SK-MEL-5 (cell line): Measurements from ENCODE around the gene TLCD3B. TPM values are rescaled to one million over a fixed set of nuclear protein-coding genes. Genes with fewer than 3 reads are reported as not detected.
"Not testable (repeated sequence)": the region's sequence is repeated elsewhere in the genome, so short reads cannot be mapped to it uniquely, and the experiment has no call there.

Experiments used
- DNase-seq: peaks from one replicate; pipeline ENCODE4 v3.0.0-alpha.2; 2016; ENCODE audit warnings: low read depth, low spot score
- in situ Hi-C: cut with HindIII; loops from 2 replicates; pipeline ENCODE4 v1.10.0; 2016; ENCODE audit warnings: low sequenced_read_pairs, high pct_unique_total_duplicates, low pct_unique_long_range_greater_than_20kb
- total RNA-seq: library from RNA; depleted of rRNA; stranded (reverse); fragments of >200 nt; shearing (Covaris generic); gene quantifications from 2 replicates; pipeline ENCODE4 v1.2.3, GENCODE V29; 2014

Gene TLCD3B
- total RNA-seq, 1 experiment from 2014 or later = not detected

DNA sequence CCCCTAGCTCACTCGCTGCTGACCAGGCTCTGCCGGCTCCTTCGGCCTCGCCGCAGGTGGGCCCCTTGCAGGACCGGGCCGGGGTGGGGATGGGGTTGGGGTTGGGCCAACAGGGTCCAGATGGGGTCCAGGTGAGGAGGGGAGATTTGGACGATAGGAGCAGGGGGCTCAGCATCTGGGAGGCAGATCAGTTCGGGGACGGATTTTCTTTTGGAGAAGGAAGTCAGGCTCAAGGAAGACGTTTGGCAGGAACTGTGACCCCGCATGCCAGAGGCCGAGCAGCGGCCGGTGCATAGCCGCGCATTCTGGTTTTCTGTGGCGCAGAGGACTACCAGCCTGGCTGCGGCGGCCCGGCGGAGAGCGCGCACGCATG, 33.6 kb upstream of the TLCD3B start:
- in situ Hi-C loops = no loop called here
- DNase-seq = no peak

DNA sequence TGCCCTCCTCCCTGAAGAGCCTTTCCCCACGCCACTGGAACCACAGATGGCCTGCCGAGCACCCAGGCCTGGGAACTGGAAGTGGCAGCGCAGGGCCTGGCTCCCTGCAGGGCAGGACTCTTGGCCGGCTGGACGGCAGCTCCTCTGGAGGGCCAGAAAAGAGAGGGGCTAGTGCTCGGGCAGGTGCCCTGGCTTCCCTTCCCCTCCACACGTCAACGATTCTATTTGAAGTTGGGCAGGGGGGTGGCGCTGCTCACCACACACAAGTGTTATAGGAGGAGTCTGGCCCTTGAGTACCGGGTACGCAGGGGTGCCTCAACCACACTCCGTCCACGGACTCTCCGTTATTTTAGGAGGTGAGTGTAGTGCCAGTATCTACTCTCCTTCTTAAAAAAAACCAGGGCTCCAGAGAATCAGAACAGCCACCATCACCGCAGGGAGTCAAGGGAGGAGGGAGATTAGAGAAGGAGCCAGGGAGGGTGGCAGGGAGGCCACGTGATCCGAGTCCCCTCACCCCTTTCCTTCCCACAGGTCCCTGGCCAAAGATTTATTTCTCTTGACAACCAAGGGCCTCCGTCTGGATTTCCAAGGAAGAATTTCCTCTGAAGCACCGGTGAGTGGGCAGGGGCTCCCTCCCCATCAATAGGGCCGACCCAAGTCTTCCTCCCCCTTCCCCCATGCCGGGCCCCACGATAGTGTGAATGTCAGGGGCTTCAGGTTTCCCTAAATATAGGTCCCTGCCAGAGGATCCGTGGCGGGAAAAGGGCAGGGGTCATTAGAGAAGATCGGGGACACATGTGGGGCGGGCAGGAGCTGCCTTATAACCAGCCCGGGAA, 33.0 kb upstream of the TLCD3B start:
- peak; percentile 49 for DNase-seq
- in situ Hi-C loops = no loop called here

DNA sequence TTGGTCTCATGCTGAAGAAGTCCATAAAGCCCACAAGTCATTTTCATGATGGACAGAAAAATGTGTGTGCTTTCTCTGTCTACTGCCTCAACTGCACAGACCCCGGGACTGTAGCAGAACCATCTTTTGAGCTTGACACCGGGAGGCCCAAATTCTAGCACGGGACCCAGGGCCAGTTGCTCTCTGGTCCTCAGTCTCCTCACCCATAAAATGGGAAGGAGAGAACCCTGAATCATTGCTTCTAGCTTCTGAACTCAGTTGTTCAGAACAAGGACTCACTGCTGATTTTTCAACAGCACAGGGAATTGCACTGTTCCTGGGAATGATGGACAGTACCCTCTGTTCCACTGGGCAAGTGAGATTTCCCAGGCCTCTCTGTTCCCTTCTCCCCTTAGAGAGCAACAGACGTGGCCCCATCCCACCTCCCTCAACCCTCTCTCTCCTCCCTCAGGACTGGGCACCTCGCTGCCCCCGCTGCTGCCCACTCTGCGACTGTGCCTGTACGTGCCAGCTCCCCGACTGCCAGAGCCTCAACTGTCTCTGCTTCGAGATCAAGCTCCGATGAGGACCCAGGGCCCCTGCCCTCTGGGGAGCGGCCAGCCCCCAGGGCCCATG, 32.3 kb upstream of the TLCD3B start:
- in situ Hi-C loops = no loop called here
- no peak for DNase-seq

DNA sequence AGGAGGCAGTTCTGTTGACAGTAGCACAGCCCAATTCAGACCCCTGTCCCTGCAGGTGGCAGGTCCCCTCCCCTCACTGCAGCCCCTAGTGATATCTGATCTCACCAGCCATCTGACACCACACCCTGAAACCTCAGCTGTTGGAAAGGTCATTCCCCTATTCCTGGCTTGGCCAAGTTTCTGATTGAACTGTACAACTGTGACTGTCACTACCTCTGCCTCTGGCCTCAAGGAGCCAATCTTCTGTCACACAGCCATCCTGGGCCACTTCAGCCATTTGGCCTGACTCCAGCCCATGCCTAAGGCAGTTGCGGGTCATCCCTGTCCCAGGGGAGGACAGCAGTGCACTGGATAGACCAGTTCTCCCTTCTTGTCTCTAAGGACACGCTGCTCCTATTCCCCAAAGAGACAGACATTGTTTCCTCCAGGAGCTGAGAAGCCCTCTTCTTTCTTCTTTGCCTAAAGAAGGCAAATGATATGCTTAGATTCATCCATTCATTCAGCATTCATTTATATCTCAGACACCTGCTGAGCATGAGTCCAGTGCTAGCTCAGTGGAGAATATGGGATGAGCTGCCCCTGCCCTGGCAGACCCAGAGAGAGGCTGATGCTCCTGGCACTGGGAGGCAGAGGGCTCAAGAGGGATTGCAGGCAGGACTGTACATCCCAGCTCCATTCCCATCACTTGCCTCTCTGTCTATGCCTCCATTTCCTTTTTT, 29.9 kb upstream of the TLCD3B start:
- in situ Hi-C loops = no loop called here
- no peak for DNase-seq

DNA sequence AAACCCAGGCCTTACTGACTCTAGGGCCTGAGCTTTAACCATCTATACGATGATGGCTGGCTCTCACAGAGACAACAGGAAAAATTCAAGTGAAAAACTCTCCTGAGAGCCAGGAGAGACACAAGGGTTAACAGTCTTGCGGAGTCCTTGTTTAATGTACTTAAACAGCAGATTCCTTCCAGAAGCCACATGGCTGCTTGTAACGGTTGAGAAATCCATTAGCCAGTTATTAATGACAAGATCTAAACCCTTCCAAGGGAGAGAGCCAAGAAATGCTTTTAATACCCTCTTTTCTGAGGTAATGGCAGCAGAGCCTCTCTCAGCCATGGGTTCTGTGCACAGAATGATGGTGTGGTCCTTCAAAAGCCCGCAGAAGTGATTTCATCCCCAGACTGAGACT, 29.3 kb upstream of the TLCD3B start:
- in situ Hi-C loops = no loop called here
- no peak for DNase-seq

DNA sequence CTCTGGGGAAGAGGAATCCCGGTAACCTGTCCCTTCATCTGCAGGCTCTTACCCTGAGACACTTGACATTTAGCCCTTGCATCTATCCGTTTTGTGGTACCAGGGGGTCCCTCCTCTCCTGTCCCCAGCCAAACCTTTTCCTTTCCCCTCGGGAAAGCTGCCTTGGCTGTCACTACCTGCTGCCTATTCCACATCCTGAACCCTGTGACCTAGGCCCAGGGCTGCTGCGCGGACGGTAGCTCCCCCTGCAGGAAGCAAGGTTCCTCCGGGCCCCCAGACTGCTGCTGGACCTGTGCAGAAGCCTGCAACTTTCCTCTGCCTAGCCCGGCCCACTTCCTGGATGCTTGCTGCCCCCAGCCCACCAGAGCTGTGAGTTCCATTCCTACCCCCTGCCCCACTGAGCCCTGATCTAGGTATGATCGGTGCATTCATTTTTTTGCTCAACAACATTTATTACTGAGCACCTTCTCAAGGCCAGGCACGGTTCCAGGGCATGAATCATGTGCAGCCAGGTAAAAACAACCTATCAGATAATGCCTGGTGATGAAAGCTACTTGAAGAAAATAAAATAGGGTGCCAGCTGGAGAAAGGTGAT, 24.0 kb upstream of the TLCD3B start:
- peak; percentile 60 for DNase-seq
- in situ Hi-C loops = no loop called here

DNA sequence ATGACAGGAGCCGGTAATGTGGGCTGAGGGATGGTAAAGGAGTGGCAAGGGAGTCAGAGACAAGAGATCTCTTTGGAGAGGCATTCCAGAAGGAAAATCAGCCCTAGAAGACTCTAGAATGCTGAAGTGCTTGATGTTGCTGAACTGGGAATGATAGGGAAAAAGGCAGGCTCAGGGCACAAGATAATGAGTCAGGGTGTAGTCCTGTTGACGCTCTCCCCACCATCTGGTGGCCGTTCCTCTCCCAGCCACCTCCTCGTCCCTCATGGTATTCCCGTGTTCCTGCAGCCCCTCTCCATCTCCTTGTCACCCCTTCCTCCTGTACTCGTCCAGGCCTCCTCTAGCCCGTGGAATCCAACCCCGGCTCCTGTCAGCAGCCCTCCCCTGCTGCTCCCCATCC, 23.4 kb upstream of the TLCD3B start:
- in situ Hi-C loops = no loop called here
- DNase-seq = no peak

DNA sequence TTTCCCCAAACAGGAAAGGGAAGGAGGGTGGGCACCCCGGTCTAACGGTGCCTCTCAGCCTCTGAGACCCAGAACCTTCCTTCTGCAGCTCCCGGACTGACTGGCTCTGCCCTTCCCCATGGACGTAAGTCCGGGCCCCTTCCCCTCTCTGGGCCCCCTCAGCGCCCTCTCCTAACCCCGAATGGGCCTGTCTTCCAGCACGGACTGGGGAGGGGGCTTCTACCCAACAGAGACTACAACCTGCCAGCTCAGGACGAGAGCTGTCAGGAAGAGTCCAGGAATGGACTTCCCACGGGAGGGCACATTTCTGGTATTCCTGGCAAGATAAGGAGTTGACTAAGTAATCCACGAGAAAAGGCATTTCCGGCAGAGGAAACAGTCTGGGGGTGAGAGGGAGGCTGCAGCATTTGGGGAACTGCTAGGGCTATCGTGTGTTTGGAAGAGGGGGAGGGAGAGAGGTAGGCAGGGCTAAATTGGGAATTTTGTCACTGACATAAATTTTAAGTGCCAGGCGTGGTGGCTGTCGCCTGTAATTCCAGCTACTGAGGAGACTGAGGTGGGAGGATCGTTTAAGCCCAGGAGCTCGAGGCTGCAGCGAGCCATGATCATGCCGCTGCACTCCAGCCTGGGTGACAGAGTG, 22.4 kb upstream of the TLCD3B start:
- in situ Hi-C loops = no loop called here
- no peak for DNase-seq

DNA sequence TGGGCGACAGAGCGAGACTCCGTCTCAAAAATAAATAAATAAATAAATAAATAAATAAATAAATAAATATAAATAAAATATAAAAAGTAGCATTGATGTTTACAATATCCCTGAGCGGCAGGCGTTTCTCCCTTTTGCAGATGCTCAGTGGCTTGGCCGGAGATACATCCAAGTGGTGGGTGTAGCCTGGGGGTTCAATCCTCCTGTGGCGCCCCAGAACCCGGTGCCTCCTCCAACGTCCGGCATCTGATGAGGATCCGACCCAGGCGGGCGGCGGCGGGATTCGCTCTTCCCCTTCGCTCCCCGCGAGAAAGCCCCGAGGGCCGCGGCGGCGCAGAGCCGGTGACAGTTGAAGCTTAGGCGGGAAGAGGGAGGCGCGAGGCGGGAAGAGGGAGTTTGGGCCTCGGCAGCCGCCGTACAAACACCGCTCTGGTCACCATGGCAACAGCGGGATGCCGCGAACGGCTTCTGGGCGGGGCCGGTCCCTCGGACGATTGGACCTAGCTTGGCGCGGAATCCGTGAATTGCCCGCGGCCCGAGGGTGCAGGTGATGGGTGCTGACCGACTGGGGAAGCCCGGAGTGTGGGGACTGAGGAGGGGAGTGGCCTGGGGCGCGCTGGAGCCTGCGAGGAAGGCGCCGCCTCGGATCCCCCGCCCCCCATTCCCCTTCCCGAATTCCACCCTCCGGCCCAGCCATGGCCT, 21.8 kb upstream of the TLCD3B start:
- in situ Hi-C loops = no loop called here
- peak; percentile 85 for DNase-seq

DNA sequence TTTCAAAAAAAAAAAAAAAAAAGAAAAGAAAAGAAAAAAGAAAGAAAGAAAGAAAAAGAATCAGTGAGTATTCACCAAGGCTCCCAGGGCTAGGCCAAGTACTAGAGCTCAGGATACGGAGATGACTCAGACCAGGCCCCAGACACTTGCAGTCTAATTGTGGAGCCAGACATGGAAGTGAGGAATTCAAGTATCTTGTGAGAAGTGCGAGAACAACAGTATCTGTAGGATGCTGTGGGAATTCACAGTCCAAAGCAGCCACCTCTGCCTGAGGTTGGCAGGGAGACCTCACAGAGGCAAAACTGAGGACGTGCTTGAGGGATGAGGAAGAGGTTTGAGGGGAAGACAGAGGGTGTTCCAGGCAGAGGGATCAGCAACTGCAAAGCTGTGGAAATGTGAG, 20.4 kb upstream of the TLCD3B start:
- no peak for DNase-seq
- in situ Hi-C loops = no loop called here

DNA sequence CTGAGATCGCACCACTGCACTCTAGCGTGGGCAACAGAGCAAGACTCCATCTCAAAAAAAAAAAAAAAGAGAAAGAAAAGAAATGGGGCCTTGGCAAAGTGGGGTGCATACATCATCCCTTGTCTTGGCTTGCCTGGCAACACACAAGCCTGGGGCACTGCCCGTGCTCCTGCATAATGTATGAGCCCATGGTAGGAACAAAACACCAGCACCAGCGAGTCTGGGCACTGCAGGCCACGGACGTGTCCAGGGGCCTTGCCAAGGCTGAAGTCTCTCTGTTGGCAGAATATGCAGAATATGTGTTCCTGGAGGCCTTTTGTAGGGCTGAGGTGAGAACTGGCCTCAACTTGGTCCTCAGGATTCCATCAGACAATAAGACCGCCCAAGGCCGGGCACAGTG, 18.8 kb upstream of the TLCD3B start:
- in situ Hi-C loops = no loop called here
- no peak for DNase-seq

DNA sequence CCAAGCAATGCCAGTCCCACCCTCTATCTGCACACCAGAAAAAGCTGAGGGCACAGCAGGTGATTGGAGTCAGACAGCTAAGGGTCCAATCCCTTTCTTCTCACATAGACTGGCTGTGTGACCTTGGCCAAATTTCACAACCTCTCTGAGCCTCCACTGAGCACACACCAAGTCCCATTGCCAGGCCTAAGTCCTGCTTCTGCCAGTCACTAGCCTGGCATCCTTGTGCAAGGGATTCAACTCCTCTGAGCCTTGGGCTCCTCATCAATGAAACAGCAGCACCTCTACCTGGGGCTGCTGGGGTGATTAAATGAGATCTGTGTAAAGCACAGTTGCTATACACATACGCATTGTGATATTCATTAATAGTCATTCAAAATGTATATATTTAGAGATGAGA, 15.5 kb upstream of the TLCD3B start:
- in situ Hi-C loops = no loop called here

DNA sequence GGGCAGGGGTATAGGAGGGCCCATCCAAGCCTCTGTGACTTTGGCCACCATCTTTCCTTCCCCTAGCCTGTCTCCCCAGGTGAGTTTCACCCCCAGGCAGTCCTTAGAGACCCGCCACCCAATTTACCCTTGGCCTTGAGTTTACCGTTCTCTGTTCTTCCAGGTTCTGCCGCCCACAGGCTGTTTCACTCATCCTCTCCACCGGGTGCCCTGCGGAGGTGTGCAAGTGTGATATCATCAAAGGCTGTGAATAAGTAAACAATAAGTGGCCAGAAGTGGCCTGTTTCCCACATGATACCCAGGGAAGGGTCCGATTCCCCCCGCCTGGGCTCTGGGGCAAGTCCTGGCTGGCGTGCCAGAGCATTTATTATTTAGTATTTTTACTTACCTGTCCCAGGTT, 15.1 kb upstream of the TLCD3B start:
- in situ Hi-C loops = no loop called here
- no peak for DNase-seq

More for the DNA sequence above, 15.5 kb upstream of the TLCD3B start:
- DNase-seq = no peak

DNA sequence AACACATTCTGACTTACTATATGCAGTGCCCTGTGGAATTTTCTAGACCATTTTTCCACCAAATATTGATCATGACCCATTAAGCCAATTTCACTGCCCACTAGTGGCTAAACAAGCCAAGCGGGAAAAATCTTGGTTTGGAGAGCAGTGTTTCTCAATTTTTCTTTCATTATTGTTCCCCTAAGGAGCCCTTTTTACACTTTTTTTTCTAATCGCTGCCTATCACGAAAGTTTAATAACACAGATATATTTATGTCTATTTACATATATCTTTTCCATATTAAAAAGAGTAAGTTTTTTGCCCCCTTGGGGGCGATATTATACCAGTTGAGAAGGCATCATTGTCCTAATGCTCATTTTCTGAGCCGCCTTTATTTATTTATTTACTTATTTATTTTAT, 10.8 kb upstream of the TLCD3B start:
- peak; percentile 42 for DNase-seq
- in situ Hi-C loops = no loop called here

DNA sequence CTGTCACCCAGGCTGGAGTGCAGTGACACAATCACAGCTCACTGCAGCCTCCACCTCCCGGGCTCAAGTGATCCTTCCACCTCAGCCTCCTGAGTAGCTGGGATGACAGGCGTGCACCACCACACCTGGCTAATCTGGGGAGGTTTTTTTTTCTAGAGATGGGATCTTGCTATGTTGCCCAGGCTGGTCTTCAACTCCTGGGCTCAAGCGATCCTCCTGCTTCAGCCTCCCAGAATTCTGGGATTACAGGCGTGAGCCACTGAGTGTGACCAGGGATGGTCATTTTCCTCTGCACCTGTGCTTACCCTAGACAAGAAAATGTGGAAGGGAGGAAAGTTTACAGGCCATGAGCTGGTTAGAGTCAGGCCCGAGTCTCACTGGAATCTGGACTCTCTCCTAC, 9.6 kb upstream of the TLCD3B start:
- in situ Hi-C loops, DNase-seq: not testable (repeated sequence)

DNA sequence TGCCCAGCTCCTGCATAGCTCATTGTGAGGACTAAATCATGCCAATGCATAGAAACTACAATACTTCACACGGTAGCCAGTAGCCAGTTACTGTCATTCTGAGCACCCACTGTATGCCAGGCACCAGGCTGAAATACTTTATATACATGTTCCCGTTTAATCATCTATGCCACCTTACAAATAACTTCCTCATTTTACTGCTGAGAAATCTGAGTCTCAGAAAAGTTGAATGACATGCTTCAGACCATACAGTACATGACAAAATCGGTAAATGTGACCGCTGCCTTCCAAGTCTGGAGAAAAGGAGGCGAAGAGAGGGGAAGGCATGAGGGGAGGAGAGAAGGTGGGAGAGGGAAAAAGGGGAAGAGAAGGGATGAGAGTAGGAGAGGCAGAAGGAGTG, 9.2 kb upstream of the TLCD3B start:
- in situ Hi-C loops = no loop called here
- no peak for DNase-seq

DNA sequence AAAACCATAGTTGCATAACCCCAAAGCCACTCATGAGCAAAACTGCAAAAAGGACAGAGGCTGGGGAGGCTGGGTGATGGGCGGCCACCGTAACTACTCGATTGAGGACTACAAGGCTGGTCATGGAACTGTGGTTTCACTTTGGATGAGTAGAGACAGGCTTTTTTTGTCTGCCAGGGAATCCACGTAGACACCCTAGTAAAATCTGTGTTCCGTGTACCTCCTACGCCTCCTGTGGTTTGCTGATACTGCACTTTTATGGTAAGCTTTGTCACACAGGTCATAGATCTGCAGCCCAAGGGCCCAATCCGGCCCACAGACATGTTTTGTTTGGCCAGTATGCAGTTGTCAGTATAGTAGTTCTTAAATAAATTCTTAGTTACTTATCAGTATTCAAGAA, 2.2 kb upstream of the TLCD3B start:
- no peak for DNase-seq
- in situ Hi-C loops = no loop called here
